ENCODE results near the gene PTPRG.

PTPRG gene

DNA sequence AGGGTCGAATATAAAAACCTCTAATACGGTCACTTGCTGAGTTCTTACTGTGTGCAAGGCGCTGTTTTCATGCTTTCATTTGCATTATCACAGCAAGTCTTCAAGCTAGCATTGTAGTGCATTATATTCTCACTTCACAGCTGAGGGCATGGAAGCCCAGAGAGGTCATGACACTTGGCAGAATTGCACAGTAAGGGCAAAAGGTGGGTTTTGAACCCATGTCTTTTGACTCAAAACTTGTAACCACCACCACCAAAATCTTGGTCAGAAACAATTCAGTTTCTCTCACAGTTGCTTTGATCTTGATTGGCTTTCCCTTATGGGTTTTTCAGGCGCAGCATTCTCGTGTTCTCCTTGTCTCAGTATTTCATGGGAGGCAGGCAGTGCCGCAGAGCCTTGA lies 371.1 kb downstream of the PTPRG start:
- DNase-seq (ENCODE audit: low read depth), result no peak

- DNase-seq (ENCODE audit: low read depth), result no peak
These were observed 372.6 kb downstream of the PTPRG start for GRCh38 chr3:61933798-61934504.

GRCh38 chr3:61934505-61934871 lies 373.1 kb downstream of the PTPRG start:
- DNase-seq (ENCODE audit: low read depth), result no peak

DNA sequence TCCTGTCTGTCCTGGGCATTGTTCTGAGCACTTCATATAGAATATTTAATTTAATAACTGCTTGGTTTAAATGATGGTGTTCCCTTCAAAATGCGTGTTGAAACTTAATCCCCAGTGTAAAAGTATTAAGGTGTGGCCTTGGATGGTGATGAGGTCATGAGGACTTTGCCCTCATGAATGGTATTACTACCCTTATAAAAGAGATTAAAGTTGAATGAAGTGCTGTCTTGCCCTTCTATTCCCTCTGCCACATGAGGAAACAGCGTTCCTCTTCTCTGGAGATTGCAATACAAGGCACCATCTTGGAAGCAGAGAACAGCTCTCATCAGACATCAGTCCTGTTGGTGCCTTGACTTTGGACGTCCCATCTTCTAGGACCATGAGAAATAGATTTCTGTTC lies 374.4 kb downstream of the PTPRG start:
- no peak for DNase-seq (ENCODE audit: low read depth)

DNA sequence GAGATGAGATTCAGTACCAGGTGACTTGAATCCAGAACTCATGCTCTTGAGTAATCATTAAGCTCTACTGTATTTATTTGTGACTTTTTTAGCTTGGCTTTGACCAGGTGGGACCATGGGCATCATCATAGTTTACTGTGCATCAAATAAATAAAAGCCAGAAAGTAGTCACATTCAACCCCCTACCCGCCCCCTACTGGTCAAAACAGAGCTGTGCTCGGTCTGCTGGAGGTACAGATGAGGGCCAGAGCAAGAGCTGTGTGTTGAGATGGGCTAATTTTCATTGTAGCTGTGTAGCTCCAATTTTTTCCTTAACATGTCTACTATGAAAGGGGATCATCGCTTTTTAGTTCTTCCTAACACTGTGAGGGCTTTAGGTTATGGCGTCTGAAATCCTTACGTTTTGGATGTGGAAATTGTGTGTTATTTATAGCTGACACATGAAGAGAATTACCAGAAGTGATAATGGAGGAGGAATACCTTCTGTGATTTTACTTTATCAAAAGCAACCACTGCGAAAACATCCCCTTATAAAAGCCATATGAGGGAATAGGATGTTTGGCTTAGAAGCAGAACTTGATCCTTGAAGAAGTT lies 375.1 kb downstream of the PTPRG start:
- DNase-seq (ENCODE audit: low read depth), result no peak

DNA sequence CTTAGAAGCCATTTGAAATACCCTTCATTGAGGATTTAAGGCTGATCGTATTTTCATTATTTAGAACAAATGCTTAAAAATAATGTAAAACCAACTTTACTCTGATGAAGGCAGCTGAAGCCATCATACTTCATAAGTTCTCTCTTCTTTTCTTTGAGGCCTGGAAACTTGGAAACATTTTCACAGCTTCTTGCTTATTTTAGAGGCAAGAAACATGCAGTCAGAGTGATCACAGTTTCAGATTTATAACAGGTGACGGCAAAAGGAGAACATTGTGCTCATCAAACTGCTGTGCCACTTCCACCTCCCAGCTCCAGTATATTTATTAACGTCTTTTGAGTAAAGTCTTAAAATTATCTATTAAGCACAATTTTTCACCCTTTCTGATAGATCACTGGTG lies 376.1 kb downstream of the PTPRG start:
- DNase-seq (ENCODE audit: low read depth), result no peak

- DNase-seq (ENCODE audit: low read depth), result no peak
These were observed 377.6 kb downstream of the PTPRG start for GRCh38 chr3:61938878-61939549.

DNA sequence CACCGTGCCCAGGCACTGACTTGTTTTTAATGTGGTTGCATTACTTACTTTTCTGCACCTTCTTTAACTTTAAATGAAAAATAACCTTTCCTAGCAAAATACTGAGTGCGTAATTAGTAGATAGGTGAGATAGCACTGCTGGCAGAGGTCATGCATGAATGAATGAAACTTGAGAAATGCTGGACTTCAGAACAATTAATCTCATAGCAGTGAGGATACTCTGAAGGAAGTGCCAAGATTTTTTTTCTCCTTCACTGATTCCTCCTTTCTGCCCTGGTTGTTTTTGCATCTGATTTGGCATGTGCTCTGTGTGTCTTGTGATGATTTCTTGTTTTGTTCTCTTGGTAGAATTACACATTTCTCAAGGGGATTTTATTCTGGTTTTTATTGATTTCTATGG lies 378.9 kb downstream of the PTPRG start:
- DNase-seq (ENCODE audit: low read depth), result no peak

DNA sequence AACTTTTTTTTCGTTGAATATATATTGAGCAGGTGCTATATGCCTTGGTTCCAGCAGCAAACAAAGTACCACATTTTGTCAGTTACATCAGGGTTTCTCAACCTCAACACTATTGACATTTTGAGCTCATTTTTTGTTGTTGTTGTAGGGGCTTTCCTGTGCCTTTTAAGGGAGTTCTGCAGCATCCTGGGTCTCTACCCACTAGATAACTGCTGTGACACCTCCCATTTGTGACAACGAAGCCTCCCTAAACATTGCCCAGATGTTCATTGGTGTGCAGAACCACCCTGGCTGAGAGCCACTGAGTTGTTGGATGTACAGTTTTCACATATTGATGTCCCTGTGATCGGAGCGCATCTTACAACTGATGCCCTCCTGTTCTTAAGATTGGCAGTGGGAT lies 382.6 kb downstream of the PTPRG start:
- no peak for DNase-seq (ENCODE audit: low read depth)

DNA sequence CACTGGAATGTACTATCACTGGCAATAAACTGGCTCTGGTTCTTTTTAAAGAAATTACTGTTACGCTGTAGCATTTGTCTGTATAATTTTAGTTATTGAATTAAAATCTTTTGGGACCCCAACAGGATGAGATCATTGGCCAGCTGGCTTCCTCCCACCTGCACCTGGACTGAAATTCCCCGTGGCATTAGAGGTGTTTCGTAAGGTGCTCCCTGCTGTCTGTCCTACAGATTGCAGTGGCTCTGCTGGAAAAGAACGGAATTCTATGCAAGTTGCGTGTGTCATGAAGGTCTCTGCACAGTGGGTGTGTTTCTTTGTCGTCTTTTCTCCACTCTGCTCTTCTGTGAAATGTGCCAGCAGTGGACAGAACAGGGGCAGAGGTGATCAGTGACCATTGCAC lies 383.4 kb downstream of the PTPRG start:
- DNase-seq (ENCODE audit: low read depth), result no peak

- DNase-seq (ENCODE audit: low read depth), result no peak
These were observed 384.3 kb downstream of the PTPRG start for GRCh38 chr3:61945657-61946056.

- no peak for DNase-seq (ENCODE audit: low read depth)
These were observed 385.4 kb downstream of the PTPRG start for GRCh38 chr3:61946570-61947324.

DNA sequence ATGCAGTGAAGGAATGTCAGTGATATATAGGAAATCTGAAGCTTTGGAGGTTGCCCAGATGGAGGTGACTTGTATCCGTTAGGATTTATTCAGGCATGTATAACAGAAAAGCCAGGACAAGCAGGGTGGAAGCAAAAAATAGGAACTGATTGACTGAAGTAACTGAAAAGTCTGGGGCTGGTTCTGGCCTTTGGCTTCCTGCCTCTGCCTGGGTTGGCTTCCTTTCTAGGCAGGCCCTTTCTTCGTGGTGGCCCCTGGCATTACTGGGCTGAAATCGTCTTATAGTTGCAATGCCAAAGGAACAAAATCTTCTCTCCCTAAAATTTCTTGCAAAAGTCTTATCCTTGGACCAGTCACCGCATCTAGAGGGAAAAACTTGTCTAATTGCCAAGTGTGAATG lies 386.1 kb downstream of the PTPRG start:
- DNase-seq (ENCODE audit: low read depth), result no peak

DNA sequence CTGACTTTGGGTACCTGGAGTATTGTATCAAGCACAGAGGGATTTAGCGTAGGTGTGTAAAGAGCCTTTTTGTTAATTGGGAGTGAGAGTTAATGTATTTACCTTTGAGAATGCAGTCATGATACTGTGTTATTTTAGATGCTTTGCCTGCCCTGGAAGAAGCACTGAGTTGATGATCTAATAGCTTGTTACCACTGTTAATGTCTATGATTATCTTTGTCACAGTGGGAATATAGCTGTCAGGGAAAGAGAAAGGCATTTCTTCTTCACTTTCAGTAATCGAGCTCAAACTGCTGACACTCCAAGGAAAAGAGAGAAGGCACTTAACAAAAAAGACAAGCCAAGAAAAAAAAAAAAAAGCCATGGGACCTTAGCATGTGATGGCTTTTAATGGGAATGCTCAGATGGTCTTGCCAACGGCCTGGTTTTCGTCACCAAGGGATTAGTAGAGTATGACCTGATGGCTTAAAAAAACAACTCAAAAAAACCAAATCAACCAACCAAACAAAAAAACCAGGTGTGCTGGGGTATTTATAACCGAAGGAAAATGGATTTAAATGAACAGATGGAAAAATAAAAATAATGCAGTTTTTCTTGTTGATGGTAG lies 387.4 kb downstream of the PTPRG start:
- no peak for DNase-seq (ENCODE audit: low read depth)

- no peak for DNase-seq (ENCODE audit: low read depth)
These were observed 392.7 kb downstream of the PTPRG start for GRCh38 chr3:61954097-61954540.

- DNase-seq (ENCODE audit: low read depth), result no peak
These were observed 394.1 kb downstream of the PTPRG start for GRCh38 chr3:61955483-61955882.

- DNase-seq (ENCODE audit: low read depth), result no peak
These were observed 394.9 kb downstream of the PTPRG start for GRCh38 chr3:61956236-61956635.

DNA sequence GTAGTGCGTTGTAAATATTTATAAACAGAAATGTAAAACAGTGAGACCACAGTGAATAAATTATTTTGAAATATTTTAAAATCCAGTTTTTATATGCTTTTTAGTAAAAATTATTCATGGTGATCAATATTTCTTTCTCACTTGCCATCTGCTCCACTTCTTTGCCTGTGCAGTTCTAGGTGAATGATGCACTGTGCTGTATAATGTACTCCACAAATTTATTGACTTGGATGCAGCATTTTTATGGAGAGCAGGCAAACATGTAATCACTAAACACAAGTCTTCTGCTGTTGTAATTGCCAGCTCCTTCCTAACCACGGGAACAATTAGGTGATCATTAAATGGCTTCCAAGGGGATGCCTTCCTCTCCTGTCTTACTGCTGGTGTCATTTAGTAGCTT lies 395.9 kb downstream of the PTPRG start:
- no peak for DNase-seq (ENCODE audit: low read depth)

GRCh38 chr3:61960976-61961375 lies 399.6 kb downstream of the PTPRG start:
- DNase-seq (ENCODE audit: low read depth), result no peak

DNA sequence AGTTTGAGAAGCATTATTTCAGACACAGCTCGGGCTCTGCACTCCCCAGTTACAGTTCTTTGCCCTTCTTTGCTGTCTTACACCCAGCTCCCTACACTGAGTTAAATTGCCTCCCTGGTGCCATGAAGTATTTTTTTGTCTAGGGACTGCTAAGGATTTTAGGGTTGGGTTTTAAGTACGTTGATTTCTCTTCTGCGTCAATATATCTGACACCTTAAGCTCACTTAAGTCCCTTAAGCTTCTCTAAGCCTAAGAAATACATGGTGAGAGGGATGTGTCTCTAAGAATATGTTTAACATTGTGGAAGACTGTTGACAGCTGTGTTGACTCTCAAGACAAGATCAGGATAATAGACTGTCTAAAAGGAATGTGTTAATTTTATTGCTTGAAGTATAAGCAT lies 400.5 kb downstream of the PTPRG start:
- DNase-seq (ENCODE audit: low read depth), result no peak

GRCh38 chr3:61964566-61964965 lies 403.2 kb downstream of the PTPRG start:
- no peak for DNase-seq (ENCODE audit: low read depth)

DNA sequence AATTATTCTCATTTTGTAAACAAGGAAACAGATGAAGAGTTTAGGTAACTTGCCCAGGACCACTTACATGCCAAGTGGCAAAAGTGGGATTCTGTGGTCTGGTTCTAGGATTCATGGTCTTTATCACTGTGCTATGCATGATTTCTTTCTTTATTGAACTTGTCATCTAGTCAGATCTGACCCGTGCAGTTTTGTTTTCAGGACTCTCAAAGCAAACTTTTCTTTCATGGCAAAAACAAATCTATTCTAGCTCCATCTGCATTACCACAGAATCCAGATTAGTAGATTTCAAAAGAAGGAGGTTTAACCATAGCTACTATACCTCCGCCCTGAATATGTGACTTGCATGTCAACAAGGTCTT lies 404.4 kb downstream of the PTPRG start:
- DNase-seq (ENCODE audit: low read depth), result no peak

GRCh38 chr3:61966200-61966599 lies 404.8 kb downstream of the PTPRG start:
- no peak for DNase-seq (ENCODE audit: low read depth)
